ENCODE data around the gene DAP.
"Not testable (repeated sequence)": the region's sequence is repeated elsewhere in the genome, so short reads cannot be mapped to it uniquely, and the experiment has no call there.

DAP gene

GRCh38 chr5:10653043-10653442 is 108.0 kb downstream of the DAP start:
- DNase-seq (ENCODE audit: low read depth): no peak

- no peak for DNase-seq (ENCODE audit: low read depth)
Observed at GRCh38 chr5:10652606-10653005, 108.4 kb downstream of the DAP start.

GRCh38 chr5:10652151-10652550 is 108.9 kb downstream of the DAP start:
- DNase-seq (ENCODE audit: low read depth): peak; percentile 59

- peak; percentile 15 for DNase-seq (ENCODE audit: low read depth)
Observed at GRCh38 chr5:10649666-10650380, 111.2 kb downstream of the DAP start.

- no peak for DNase-seq (ENCODE audit: low read depth)
Observed at GRCh38 chr5:10648806-10649665, 112.0 kb downstream of the DAP start.

GRCh38 chr5:10647640-10648039 is 113.4 kb downstream of the DAP start:
- DNase-seq (ENCODE audit: low read depth): no peak

GRCh38 chr5:10645671-10646070 is 115.4 kb downstream of the DAP start:
- DNase-seq (ENCODE audit: low read depth): no peak

- DNase-seq (ENCODE audit: low read depth): peak; percentile 11
Observed at GRCh38 chr5:10645146-10645545, 115.9 kb downstream of the DAP start.

- no peak for DNase-seq (ENCODE audit: low read depth)
Observed at GRCh38 chr5:10644192-10644591, 116.8 kb downstream of the DAP start.

GRCh38 chr5:10642367-10642766 is 118.7 kb downstream of the DAP start:
- DNase-seq (ENCODE audit: low read depth): no peak

GRCh38 chr5:10639846-10640368 is 121.1 kb downstream of the DAP start:
- no peak for DNase-seq (ENCODE audit: low read depth)

- not testable (repeated sequence) for DNase-seq (ENCODE audit: low read depth)
Observed at GRCh38 chr5:10638723-10639122, 122.3 kb downstream of the DAP start.

GRCh38 chr5:10637944-10638343 is 123.1 kb downstream of the DAP start:
- DNase-seq (ENCODE audit: low read depth): no peak

GRCh38 chr5:10636363-10637142 is 124.5 kb downstream of the DAP start:
- DNase-seq (ENCODE audit: low read depth): no peak

- no peak for DNase-seq (ENCODE audit: low read depth)
Observed at GRCh38 chr5:10635867-10636350, 125.1 kb downstream of the DAP start.

- DNase-seq (ENCODE audit: low read depth): peak; percentile 75
Observed at GRCh38 chr5:10635257-10635866, 125.7 kb downstream of the DAP start.

- DNase-seq (ENCODE audit: low read depth): no peak
Observed at GRCh38 chr5:10634562-10634961, 126.5 kb downstream of the DAP start.

GRCh38 chr5:10634050-10634449 is 127.0 kb downstream of the DAP start:
- DNase-seq (ENCODE audit: low read depth): no peak

- DNase-seq (ENCODE audit: low read depth): no peak
Observed at GRCh38 chr5:10633271-10634049, 127.6 kb downstream of the DAP start.

GRCh38 chr5:10632110-10632761 is 128.8 kb downstream of the DAP start:
- DNase-seq (ENCODE audit: low read depth): peak; percentile 69
